Stimulated activated CD8-positive, alpha-beta memory T cell treated with anti-CD3 and anti-CD28 coated beads, Interleukin-4, amount 100 ng/mL, for 48 hours (primary cell): ENCODE results near the gene RIPOR1.
"Not testable (repeated sequence)": the region's sequence is repeated elsewhere in the genome, so short reads cannot be mapped to it uniquely, and the experiment has no call there.

Experiments used
- DNase-seq: peaks from one replicate; pipeline ENCODE4 v3.0.0-alpha.2; 2020

The RIPOR1 gene

DNA sequence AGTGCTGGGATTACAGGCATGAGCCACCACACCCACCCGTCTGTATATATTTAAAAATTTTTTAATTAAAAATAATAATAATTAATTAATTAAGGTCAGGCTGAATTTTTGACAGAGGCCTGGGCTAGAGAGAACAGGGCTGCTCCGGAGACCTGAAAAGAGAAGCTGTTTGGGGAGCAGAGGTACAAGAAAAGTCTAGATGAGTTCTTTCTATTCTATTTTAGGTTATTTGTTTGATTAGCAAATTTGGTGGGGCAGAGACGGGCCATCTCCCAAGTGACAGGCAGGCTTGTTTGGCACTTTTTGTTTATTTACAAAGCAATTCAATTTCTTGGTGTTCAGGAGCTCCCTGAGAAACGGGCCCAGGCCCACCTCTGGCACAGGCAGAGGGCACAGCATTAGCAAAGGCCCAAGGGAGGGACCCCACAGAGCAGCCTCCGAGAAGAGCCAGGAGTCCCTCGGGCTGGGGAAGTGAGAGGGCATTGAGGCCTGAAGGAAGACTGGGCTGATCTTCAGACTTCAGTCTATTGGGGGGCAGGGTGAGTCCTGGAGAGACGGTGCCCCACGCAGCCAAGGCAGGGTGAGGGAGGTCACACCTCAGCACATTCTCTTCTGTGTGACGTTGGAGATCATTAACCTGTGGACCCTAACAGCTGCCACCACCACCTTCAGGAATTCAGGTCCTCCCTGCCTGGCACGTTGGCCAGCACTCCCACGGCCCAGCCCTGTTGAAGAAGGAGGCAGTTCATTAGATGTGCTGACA is 10.8 kb upstream of the RIPOR1 start:
- no peak for DNase-seq

DNA sequence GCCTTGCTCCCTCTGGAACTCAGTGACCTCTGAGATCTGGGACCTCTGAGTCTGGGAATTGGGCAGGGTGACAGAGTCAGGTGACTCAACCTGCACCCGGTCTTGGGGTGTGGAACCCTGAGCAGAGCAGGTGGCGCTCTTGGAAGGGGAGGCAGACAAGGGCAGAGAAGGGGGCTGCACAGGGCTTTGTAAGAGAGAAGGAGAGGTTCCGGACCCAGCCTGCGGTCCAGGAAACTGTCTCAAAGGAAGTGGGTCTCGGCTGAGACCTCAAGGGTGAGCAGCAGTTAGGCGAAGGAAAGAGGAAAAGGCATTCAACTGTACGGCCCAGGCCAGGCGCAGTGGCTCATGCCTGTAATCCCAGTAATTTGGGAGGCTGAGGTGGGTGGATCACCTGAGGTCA is 10.0 kb upstream of the RIPOR1 start:
- no peak for DNase-seq

GRCh38 chr16:67519242-67519641 is 9.4 kb upstream of the RIPOR1 start:
- DNase-seq: no peak

DNA sequence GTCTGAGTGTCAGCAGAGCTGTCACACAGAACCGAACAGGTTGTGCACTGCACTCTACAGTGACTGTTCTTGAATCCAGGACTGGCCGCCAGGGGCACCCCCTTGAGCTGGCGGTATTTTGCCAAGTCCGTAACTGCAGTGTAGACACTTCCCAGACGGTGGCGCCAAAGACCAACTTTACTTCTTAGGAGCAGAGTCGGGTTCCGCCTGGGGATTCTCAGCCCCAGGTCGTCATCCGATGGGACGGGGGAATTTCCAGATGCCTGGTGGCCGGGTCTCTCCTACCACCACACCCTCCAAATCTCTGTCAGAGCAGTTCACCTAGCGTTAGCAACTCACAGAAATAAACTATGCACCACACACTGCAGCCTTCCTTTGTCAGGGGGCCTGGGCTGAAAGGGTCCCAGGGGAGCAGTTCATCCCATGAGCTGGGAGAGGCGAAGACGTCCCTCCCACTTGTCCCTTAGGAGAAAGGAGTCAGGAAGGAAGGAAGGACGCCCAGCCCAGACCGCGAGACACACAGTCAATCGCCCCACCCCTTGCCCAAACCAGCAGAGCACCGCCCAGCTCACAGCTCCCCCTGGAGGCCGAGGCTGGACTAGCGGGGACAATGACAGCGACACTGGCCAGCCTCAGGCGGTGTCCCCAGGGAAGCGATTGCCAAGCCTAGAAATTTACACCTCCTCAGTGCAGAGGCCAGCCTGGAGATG is 7.4 kb upstream of the RIPOR1 start:
- peak; percentile 99 for DNase-seq

DNA sequence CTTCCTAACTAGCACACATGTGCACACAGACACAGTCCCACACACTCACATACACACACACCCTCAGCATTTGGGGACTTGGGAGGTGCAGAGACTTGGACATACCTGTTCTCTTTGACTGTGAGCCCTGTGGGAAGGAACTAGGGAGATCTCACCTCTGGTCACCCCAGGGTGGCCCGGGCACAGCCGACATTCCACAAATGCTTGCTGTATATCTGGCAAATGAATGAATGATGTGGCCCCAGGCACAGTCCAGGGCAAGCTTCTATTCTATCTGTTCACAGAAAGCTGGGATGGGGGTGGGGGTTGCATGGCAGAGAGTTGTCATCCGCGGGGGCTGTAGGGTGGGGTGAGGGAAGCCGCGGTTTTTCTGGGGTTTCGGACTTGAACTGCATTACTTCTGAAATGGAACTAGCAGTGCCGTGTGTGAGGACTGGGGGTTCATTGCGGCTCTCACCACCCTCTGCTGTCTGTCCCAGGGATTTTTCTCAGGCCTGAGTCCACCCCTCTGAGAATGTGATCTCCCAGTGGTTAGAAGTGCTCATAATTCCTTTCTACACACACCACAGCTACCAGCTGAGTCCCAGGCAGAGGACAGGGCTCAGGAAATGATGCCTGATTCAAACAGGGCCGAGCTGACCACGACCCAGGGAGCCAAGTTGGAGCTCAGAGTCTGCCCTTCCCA is 3.3 kb upstream of the RIPOR1 start:
- no peak for DNase-seq

GRCh38 chr16:67526149-67526791 is 2.4 kb upstream of the RIPOR1 start:
- DNase-seq: no peak

- peak; percentile 51 for DNase-seq
These were observed 397 bp downstream of the RIPOR1 start for GRCh38 chr16:67528870-67529581.

DNA sequence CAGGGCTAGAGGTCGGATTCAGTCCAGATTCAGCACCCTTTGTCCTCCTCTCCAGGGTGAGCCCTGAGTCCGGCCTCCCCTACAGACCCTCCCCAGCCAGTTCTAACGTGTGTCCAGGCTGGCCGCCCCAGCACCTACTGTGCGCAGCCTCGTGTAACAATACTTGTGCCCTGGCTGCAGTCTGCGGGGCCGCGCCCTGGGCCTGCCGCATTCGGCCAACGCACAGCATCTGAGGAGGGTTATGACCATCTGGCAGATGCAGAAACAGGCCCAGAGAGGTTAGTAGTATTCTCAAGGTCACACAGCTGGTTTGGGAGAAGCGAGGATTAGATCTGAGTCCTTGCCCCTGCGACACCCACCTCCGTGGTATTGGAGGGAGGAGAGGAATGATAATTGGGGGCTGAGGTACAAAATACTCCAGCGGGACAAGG is 968 bp downstream of the RIPOR1 start:
- no peak for DNase-seq

DNA sequence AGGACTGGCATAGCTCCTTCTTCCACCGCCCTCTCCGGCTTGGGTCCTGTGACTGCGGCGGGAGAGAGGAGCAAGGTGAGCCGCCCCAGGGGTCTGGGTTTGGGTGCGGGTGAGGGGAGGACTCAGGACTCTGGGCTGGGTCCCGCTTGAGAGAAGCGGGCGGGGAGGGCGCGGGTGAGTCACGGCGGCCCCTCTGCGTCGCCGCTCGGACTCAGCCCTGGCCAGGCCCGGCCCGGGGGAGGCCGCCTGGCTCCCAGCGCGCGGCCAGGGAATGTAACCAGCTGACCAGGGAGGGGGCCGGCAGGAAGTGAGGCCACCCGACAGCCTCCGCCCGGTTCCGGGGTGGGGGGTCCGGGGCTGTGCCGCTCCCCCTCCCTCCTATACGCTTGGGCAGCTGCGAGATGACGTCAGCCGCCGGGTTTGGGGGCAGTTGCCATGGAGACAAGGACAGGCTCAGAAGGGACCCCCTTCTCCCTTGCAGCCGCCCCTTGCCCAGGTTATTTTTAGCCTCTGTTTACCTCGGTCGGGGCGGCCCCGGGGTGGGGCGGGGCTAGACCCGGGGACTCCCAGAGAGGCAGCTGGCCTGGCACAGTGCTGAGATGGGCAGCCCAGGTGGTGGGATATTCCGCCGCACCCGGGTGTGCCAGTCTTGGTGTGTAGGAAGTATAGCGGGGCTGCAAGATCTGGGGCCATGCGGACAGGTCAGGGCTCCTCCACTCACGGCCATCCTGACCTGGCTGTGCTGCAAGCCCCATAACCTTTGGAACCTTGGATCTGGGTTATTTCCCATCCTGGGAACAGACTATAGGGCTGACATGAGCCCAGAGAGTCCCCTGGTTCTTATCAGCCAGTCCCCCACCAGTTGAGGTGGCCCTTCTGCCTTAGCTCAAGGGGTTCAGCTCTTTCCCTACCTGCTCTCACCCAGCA is 1.6 kb downstream of the RIPOR1 start:
- DNase-seq: no peak

GRCh38 chr16:67531247-67531646 is 2.6 kb downstream of the RIPOR1 start:
- DNase-seq: no peak

GRCh38 chr16:67533024-67533560 is 4.5 kb downstream of the RIPOR1 start:
- DNase-seq: no peak

DNA sequence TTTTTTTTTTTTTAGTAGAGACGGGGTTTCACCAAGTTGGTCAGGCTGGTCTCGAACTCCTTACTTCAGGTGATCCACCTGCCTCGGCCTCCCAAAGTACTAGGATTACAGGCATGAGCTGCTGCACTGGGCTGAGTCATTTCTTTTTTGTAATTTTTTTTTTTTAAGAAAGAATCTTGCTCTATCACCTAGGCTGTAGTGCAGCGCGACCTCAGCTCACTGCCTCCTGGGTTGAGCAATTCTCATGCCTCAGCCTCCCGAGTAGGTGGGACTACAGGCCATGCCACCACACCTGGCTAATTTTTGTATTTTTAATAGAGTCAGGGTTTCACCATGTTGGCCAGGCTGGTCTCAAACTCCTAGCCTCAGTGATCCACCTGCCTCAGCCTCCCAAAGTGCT is 5.4 kb downstream of the RIPOR1 start:
- not testable (repeated sequence) for DNase-seq

DNA sequence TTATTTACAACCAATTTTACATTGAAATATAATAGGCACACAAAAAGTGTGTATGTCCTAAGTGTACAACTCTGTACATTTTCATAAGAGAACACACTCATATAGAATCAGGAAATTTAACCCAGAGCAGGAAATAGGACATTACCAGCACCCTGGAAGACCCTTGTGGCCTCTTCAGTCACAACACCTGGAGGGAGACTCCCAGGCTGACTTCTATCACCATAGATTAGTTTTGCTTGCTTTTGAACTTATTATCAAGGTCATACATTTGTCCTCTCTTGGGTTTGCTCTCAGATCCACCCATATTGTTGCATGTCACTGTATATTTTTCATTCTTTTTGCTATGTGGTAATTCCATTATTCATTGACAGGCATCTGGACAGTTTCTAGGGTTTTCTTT is 5.8 kb downstream of the RIPOR1 start:
- DNase-seq: no peak

DNA sequence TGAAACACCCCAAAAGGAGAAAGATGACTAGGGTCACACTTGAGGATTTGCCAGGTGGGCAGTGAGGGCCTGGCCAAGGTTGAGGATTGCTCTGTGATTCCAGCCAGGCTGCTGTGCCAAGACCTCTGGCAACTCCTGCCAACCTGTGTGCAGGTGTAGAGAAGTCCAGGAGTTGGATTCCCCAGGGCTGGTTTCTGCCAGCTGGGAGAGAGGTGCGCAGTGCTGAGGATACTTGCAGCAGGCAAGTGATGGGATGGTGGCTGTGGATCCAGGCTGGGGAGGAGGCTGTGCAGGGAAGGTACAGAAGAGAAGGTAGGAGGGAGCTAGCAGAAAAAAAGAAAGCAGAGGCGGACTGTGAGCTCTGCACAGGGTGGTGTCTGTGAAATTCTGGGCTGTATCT is 6.6 kb downstream of the RIPOR1 start:
- no peak for DNase-seq

DNA sequence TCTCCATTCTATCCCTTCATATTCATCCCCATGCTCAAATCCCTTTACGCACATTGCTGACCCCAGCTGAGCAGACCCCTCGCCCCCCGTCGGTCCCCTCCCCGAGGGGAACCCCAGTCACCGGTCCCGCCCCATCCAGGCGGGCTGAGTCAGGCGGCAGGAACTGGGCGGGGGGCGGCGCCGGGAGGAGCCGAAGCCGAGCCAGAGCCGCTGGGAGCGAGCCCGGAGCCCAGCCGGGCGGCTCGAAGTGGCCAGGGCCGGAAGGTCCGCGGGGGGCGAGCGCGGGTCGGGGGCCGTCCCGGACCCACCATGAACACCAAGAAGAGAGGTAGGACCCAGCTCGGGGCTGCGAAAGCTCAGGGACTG is 8.6 kb downstream of the RIPOR1 start:
- peak; percentile 66 for DNase-seq

GRCh38 chr16:67537636-67538591 is 9.3 kb downstream of the RIPOR1 start:
- peak; percentile 63 for DNase-seq

- DNase-seq: no peak
These were observed 10.1 kb downstream of the RIPOR1 start for GRCh38 chr16:67538666-67539101.

- no peak for DNase-seq
These were observed 10.6 kb downstream of the RIPOR1 start for GRCh38 chr16:67539271-67539670.

DNA sequence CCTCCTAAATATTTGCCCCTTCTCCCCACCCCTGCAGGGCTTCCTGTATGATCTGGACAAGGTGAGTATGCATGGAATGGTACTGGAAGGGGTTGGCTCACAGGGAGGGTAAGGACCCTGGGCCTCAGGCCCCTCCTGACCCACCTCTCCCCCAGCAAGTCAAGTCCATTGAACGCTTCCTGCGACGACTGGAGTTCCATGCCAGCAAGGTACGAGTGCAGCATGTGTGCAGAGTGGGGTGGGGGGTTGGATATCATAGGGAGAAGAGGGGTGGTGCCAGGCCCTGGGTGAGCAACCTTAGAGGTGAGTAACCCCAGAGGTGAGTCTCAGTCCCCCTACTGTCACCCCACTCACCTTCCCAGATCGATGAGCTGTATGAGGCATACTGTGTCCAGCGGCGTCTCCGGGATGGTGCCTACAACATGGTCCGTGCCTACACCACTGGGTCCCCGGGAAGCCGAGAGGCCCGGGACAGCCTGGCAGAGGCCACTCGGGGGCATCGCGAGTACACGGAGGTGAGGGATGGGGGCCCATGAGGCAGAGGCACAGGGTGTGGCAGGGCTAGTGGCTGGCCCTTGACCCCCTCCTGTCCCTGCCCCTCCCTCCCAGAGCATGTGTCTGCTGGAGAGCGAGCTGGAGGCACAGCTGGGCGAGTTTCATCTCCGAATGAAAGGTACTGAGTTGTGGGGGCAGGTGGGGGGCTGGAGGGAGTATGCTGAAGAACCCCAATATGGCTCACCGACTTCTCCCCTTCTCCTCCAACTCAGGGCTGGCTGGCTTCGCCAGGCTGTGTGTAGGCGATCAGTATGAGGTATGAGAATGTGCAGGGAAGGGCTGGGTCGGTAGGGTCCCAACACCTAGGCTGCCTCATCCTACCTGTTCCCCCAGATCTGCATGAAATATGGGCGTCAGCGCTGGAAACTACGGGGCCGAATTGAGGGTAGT is 11.3 kb downstream of the RIPOR1 start:
- no peak for DNase-seq
